ENCODE data around the gene LRP2BP. TPM values are rescaled to one million over a fixed set of nuclear protein-coding genes. Genes with fewer than 3 reads are reported as not detected.

The LRP2BP gene
- total and polyA plus RNA-seq, 2 experiments from 2014 or later = 0.28 to 1.7 TPM

- DNase-seq (ENCODE audit: low spot score) (no peak), ATAC-seq (no peak)
- Mint-ChIP-seq H3K4me3 (no peak overlapping the region), H3K4me1 (peaks cover 29% of the 10 kb centered on the region), H3K9me3 (no peaks in the 10 kb centered on the region), H3K27ac (peak overlapping the region; percentile 24; the same call in 1 of the 2 replicates), H3K27me3 (ENCODE audit: insufficient read depth, low read depth, poor library complexity) (no peaks in the 10 kb centered on the region), H3K36me3 (ENCODE audit: low read depth) (peaks cover 28% of the 10 kb centered on the region)
- Histone ChIP-seq H3K79me2 (replicated peaks; ENCODE audit: insufficient read depth) (no peaks in the 10 kb centered on the region), H3K9me2 (ENCODE audit: insufficient read depth) (peaks cover 6% of the 10 kb centered on the region; the same call in 1 of the 2 replicates), H3K4me2 (no peak overlapping the region), H3K27me3 (ENCODE audit: insufficient read depth) (no peaks in the 10 kb centered on the region), H3K27ac (ENCODE audit: low read depth) (peak overlapping the region; percentile 24; the same call in 1 of the 2 replicates), H4K20me1 (replicated peaks; ENCODE audit: insufficient read depth) (no peaks in the 10 kb centered on the region), H3F3A (replicated peaks; ENCODE audit: low read depth) (no peaks in the 10 kb centered on the region), H3K4me1 (ENCODE audit: insufficient read depth) (no peaks in the 10 kb centered on the region; the same call in 1 of the 2 replicates), H3K36me3 (ENCODE audit: insufficient read depth) (peaks cover 3% of the 10 kb centered on the region; the same call in 1 of the 2 replicates), H2AFZ (no peak overlapping the region), H3K4me3 (no peak overlapping the region)
- TF ChIP-seq EZH2phosphoT487 (IDR thresholded peaks at IDR 0.05; ENCODE audit: unreplicated experiment) (no peak), JUNB (IDR thresholded peaks at IDR 0.05; ENCODE audit: unreplicated experiment) (no peak), ZNF331 (CRISPR knock-in tag; IDR thresholded peaks at IDR 0.05; ENCODE audit: low read depth) (no peak), ZNF462 (CRISPR knock-in tag; IDR thresholded peaks at IDR 0.05) (no peak), EZH2 (IDR thresholded peaks at IDR 0.05; ENCODE audit: low read depth, unreplicated experiment) (no peak), ZNF114 (CRISPR knock-in tag; IDR thresholded peaks at IDR 0.05) (no peak), STAT1 (IDR thresholded peaks at IDR 0.05; ENCODE audit: unreplicated experiment) (no peak), CREB1 (CRISPR knock-in tag; IDR thresholded peaks at IDR 0.05; ENCODE audit: low read depth) (no peak), POLR2AphosphoS5 (IDR thresholded peaks at IDR 0.05; ENCODE audit: low read depth) (no peak), ETS1 (IDR thresholded peaks at IDR 0.05) (no peak), NANOG (IDR thresholded peaks at IDR 0.05; ENCODE audit: borderline replicate concordance) (no peak), REST (IDR thresholded peaks at IDR 0.05; ENCODE audit: unreplicated experiment) (no peak)
- TF ChIP-seq, protein P1, sequence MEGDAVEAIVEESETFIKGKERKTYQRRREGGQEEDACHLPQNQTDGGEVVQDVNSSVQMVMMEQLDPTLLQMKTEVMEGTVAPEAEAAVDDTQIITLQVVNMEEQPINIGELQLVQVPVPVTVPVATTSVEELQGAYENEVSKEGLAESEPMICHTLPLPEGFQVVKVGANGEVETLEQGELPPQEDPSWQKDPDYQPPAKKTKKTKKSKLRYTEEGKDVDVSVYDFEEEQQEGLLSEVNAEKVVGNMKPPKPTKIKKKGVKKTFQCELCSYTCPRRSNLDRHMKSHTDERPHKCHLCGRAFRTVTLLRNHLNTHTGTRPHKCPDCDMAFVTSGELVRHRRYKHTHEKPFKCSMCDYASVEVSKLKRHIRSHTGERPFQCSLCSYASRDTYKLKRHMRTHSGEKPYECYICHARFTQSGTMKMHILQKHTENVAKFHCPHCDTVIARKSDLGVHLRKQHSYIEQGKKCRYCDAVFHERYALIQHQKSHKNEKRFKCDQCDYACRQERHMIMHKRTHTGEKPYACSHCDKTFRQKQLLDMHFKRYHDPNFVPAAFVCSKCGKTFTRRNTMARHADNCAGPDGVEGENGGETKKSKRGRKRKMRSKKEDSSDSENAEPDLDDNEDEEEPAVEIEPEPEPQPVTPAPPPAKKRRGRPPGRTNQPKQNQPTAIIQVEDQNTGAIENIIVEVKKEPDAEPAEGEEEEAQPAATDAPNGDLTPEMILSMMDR (conservative IDR thresholded peaks at IDR 0.05; ENCODE audit: low read depth in 2 of 2) = no peak
These were observed 44.0 kb downstream of the LRP2BP start for GRCh38 chr4:185351691-185352090.
